AG04450 (cell line): ENCODE results near the gene CD2. TPM values are rescaled to one million over a fixed set of nuclear protein-coding genes. Genes with fewer than 3 reads are reported as not detected.

Experiments used
- CTCF ChIA-PET: fragments of 300-600, 350-600 bp; formaldehyde crosslinking; extraction: SDS; loops from one replicate; lab custom pipeline; 2022; ENCODE audit warnings: antibody characterized with exemption, inconsistent platforms; lab: Charles Lee
- POLR2A ChIA-PET: fragments of 350-600 bp; formaldehyde crosslinking; extraction: SDS; loops from one replicate; lab custom pipeline; 2021; ENCODE audit warnings: antibody characterized with exemption, inconsistent platforms; lab: Yijun Ruan, JAX
- DNase-seq: peaks from one replicate; pipeline ENCODE4 v3.0.0-alpha.2; 2011; ENCODE audit warnings: low read depth, low spot score
- H3K27ac ChIP-seq: one replicate; pipeline ENCODE4 v1.5.1; 2012; ENCODE audit warnings: low read depth, low read length, control low read depth
- H3K27me3 ChIP-seq: one replicate; pipeline ENCODE4 v1.6.0; 2012; ENCODE audit warnings: low read length; ENCODE audit not compliant: control insufficient read depth, insufficient read depth
- H3K4me3 ChIP-seq: 2 replicates; pipeline ENCODE4 v1.5.1; 2011; ENCODE audit warnings: mild to moderate bottlenecking, low read depth, low read length, control low read depth
- H3K9me3 ChIP-seq: 2 replicates; pipeline ENCODE4 v1.5.1; 2012; ENCODE audit warnings: low read length; ENCODE audit not compliant: control insufficient read depth, insufficient read depth
- CTCF ChIP-seq: IDR thresholded peaks from 2 replicates; pipeline ENCODE4 v1.5.1; 2011; ENCODE audit warnings: low read depth, low read length, control low read depth, inconsistent platforms
- polyA plus RNA-seq: library from polyadenylated mRNA; depleted of rRNA; stranded (reverse); fragments of >200 nt; gene quantifications from 2 replicates; pipeline ENCODE4 v1.2.3, GENCODE V29; 2011

The CD2 gene
- polyA plus RNA-seq, 1 experiment, result not detected

GRCh38 chr1:116765962-116766361 lies 11.7 kb downstream of the CD2 start:
- H3K9me3 ChIP-seq, result no peaks in the 10 kb centered on the region; the same call in 1 of the 2 replicates
- no peak overlapping the region for H3K27ac ChIP-seq
- H3K4me3 ChIP-seq, result no peak overlapping the region
- CTCF ChIA-PET, result interaction anchor here (0.7 kb wide), 1 partner anchor 28 kb away, joined by 3 read pairs; no protein-coding TSS in a partner anchor
- POLR2A ChIA-PET, result no interaction called here
- no peaks in the 10 kb centered on the region for H3K27me3 ChIP-seq
- TF ChIP-seq CTCF, result no peak
- DNase-seq, result no peak

GRCh38 chr1:116766616-116767469 lies 12.6 kb downstream of the CD2 start:
- TF ChIP-seq CTCF, result no peak
- no peaks in the 10 kb centered on the region for H3K27me3 ChIP-seq
- ChIA-PET CTCF (interaction anchor here (0.7 kb wide), 1 partner anchor 29 kb away, joined by 3 read pairs; no protein-coding TSS in a partner anchor), POLR2A (no interaction called here)
- H3K27ac ChIP-seq, result no peak overlapping the region
- no peaks in the 10 kb centered on the region; the same call in 1 of the 2 replicates for H3K9me3 ChIP-seq
- no peak overlapping the region for H3K4me3 ChIP-seq
- DNase-seq, result no peak

- ChIA-PET CTCF (no interaction called here), POLR2A (no interaction called here)
- Histone ChIP-seq H3K9me3 (no peaks in the 10 kb centered on the region; the same call in 1 of the 2 replicates), H3K27ac (no peak overlapping the region), H3K27me3 (no peaks in the 10 kb centered on the region), H3K4me3 (no peak overlapping the region)
- no peak for DNase-seq
- no peak for TF ChIP-seq CTCF
These were observed 13.7 kb downstream of the CD2 start for GRCh38 chr1:116767782-116768382.

- TF ChIP-seq CTCF, result no peak
- POLR2A ChIA-PET, result no interaction called here
- CTCF ChIA-PET, result no interaction called here
- no peak overlapping the region for H3K4me3 ChIP-seq
- no peak for DNase-seq
- H3K27me3 ChIP-seq, result no peaks in the 10 kb centered on the region
- H3K27ac ChIP-seq, result no peak overlapping the region
- no peaks in the 10 kb centered on the region; the same call in 1 of the 2 replicates for H3K9me3 ChIP-seq
These were observed 14.3 kb downstream of the CD2 start for GRCh38 chr1:116768416-116769103.
